Measurements from ENCODE around the gene NLRP9.

DNA sequence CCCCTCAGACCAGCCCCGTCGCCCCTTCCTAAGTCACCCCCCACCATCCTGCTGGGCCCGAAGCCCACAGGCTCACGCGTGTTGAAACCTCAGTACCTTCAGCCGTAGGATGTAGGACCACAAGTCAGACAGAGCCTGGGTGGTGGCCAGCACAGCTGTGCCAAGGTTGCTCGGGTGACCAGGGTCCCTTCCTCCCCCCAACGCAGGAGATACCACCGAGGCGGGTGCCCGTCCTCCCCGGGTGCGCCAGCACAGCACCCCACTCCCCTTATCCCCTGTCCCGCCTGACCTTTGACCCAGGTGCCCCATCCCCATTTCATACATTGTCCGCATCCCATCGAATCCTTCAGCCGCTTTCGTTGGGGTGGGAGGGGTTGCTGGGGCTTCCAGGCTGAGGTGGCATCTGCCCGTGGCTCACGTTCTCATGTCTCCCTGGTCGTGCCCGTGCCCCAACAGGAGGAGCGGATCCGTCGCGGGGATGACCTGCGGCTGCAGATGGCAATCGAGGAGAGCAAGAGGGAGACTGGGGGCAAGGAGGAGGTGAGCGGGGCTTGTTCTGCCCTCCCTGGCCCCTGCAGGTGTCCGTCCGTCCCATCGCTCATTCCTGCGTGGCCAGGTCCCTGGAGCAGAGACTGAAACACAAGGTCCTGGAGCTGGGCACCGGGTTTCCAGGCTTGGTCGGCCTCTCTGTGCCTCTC, 48.6 kb downstream of the NLRP9 start:
- TF ChIP-seq POLR2AphosphoS5 (IDR thresholded peaks at IDR 0.05), result no peak
- TF ChIP-seq, protein P1, sequence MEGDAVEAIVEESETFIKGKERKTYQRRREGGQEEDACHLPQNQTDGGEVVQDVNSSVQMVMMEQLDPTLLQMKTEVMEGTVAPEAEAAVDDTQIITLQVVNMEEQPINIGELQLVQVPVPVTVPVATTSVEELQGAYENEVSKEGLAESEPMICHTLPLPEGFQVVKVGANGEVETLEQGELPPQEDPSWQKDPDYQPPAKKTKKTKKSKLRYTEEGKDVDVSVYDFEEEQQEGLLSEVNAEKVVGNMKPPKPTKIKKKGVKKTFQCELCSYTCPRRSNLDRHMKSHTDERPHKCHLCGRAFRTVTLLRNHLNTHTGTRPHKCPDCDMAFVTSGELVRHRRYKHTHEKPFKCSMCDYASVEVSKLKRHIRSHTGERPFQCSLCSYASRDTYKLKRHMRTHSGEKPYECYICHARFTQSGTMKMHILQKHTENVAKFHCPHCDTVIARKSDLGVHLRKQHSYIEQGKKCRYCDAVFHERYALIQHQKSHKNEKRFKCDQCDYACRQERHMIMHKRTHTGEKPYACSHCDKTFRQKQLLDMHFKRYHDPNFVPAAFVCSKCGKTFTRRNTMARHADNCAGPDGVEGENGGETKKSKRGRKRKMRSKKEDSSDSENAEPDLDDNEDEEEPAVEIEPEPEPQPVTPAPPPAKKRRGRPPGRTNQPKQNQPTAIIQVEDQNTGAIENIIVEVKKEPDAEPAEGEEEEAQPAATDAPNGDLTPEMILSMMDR (IDR thresholded peaks at IDR 0.05 in 8 of 11, conservative IDR thresholded peaks at IDR 0.05 in 3 of 11), result no peak
- TF ChIP-seq POLR2A (IDR thresholded peaks at IDR 0.05), result no peak

All from spleen (tissue), 7 donors.